Measurements from ENCODE around the gene SATB2. TPM values are rescaled to one million over a fixed set of nuclear protein-coding genes. Genes with fewer than 3 reads are reported as not detected.

SATB2 gene
- total RNA-seq, 1 experiment from 2014 or later: 22.1 TPM

- TF ChIP-seq ATF6 (CRISPR knock-in tag; IDR thresholded peaks at IDR 0.05) (no peak), RELA (CRISPR knock-in tag; IDR thresholded peaks at IDR 0.05; ENCODE audit: borderline replicate concordance) (no peak), SOX15 (CRISPR knock-in tag; IDR thresholded peaks at IDR 0.05) (no peak), ZNF423 (CRISPR knock-in tag; IDR thresholded peaks at IDR 0.05) (no peak), GRHL2 (CRISPR knock-in tag; IDR thresholded peaks at IDR 0.05; ENCODE audit: insufficient replicate concordance, severe bottlenecking) (no peak), ELF4 (CRISPR knock-in tag; IDR thresholded peaks at IDR 0.05; ENCODE audit: low read depth) (no peak), STAT6 (CRISPR knock-in tag; conservative IDR thresholded peaks at IDR 0.05; ENCODE audit: low read depth) (no peak), CREM (CRISPR knock-in tag; IDR thresholded peaks at IDR 0.05) (no peak), HMGA2 (CRISPR knock-in tag; IDR thresholded peaks at IDR 0.05) (no peak), OVOL2 (CRISPR knock-in tag; IDR thresholded peaks at IDR 0.05; ENCODE audit: borderline replicate concordance) (no peak), ZNF671 (CRISPR knock-in tag; IDR thresholded peaks at IDR 0.05) (no peak), AR (CRISPR knock-in tag; IDR thresholded peaks at IDR 0.05) (no peak)
Measured at GRCh38 chr2:199464606-199465352, 7.0 kb upstream of the SATB2 start (continued).

GRCh38 chr2:199463708-199464605 lies 6.2 kb upstream of the SATB2 start:
- ATAC-seq: no peak
- Mint-ChIP-seq H3K27me3 (ENCODE audit: low read depth) (peaks cover 89% of the 10 kb centered on the region), H3K4me1 (peaks cover 58% of the 10 kb centered on the region), H3K27ac (no peak overlapping the region), H3K4me3 (peak overlapping the region; percentile 70), H3K9me3 (no peaks in the 10 kb centered on the region), H3K36me3 (no peaks in the 10 kb centered on the region)
- DNase-seq (ENCODE audit: low spot score): peak; percentile 37
- CTCF ChIA-PET: interaction anchor here (1.0 to 2.4 kb wide), 4 partner anchors 8 to 25 kb away, joined by 4 to 7 read pairs (median 5); no protein-coding TSS in a partner anchor
- TF ChIP-seq SP1 (CRISPR knock-in tag; conservative IDR thresholded peaks at IDR 0.05): no peak
- no peak for TF ChIP-seq ATF6 (CRISPR knock-in tag; IDR thresholded peaks at IDR 0.05)
- no peak for TF ChIP-seq TP53 (CRISPR knock-in tag; IDR thresholded peaks at IDR 0.05)
- peak; percentile 13; the same call in 1 of the 2 replicates for TF ChIP-seq MAX (CRISPR knock-in tag; IDR thresholded peaks at IDR 0.05)
- 0 out of 2 replicates have a peak, but pooled peaks have one; percentile 4 for TF ChIP-seq CTCF (IDR thresholded peaks at IDR 0.05)
- POLR2A ChIA-PET: interaction anchor here (1.0 kb wide), 1 partner anchor 9 kb away, joined by 3 read pairs; no protein-coding TSS in a partner anchor

Data from WTC11 (cell line).